ENCODE results near the gene SKIDA1.
"Not testable (repeated sequence)": the region's sequence is repeated elsewhere in the genome, so short reads cannot be mapped to it uniquely, and the experiment has no call there.

Gene SKIDA1

DNA sequence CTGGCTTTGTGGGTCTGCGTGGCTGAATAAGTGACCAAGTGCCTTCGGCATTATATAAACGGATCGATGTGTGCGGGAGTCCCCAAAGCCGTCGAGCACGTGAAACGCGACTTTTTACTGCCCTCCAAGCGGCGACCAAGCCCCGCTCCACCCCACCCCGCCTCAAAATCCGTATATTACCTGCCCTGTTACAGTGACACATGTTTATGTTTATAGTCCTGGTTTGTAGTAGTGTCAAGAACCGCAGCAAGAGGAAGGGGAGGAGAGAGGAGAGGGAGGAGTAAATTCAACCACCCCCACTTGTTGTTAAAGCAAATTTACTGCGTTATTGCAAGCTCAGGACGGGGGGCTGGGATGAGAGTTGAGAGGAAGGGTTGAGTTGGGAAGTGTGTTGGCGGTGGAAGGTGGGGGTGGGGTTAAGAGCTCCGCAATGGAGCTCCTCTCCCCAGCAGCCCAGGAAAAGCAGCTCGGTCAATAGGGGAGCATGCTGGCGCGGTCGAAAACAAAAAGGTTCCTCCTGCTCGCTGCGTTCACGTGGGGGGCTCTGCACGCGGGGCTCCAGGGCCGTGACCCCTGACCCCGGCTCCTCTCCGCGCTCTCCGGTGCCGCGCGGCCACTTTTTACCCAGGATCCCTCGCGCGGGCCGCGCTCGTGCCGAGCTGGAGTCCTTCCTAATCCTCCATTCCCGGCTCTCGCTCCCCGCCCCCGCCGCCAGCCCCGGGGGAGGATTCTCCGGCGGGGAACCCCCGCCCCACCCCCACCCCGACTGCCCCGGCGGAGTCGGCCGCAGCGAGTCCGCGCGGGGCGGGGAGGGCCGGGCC lies at the start of gene SKIDA1:
SKIDA1 (minus strand) TSS at position 316 of the 821 bp plus-strand sequence. CDS start 7,860 bp downstream, outside the sequence.
- TF ChIP-seq, protein P1, sequence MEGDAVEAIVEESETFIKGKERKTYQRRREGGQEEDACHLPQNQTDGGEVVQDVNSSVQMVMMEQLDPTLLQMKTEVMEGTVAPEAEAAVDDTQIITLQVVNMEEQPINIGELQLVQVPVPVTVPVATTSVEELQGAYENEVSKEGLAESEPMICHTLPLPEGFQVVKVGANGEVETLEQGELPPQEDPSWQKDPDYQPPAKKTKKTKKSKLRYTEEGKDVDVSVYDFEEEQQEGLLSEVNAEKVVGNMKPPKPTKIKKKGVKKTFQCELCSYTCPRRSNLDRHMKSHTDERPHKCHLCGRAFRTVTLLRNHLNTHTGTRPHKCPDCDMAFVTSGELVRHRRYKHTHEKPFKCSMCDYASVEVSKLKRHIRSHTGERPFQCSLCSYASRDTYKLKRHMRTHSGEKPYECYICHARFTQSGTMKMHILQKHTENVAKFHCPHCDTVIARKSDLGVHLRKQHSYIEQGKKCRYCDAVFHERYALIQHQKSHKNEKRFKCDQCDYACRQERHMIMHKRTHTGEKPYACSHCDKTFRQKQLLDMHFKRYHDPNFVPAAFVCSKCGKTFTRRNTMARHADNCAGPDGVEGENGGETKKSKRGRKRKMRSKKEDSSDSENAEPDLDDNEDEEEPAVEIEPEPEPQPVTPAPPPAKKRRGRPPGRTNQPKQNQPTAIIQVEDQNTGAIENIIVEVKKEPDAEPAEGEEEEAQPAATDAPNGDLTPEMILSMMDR (IDR thresholded peaks at IDR 0.05; ENCODE audit: low read length) = no peak
- no peak for TF ChIP-seq EZH2 (IDR thresholded peaks at IDR 0.05; ENCODE audit: borderline replicate concordance, low read length)
- Histone ChIP-seq H3K79me2 (ENCODE audit: insufficient read depth, low read length) (no peaks in the 10 kb centered on the region), H3K9me3 (ENCODE audit: low read length) (no peaks in the 10 kb centered on the region), H3K4me2 (ENCODE audit: low read length) (peak within 1 kb of the TSS; percentile 75), H2AFZ (ENCODE audit: low read length) (peak within 1 kb of the TSS; percentile 87), H3K36me3 (ENCODE audit: insufficient read depth, low read length) (no peaks in the 10 kb centered on the region), H3K4me3 (ENCODE audit: low read depth, low read length, poor library complexity, severe bottlenecking) (peak within 1 kb of the TSS; percentile 62), H3F3A (ENCODE audit: insufficient read depth, low read length) (0 out of 2 replicates have a peak, but pooled peaks cover 2% of the 10 kb centered on the region), H3K9me2 (ENCODE audit: low read depth, low read length) (no peaks in the 10 kb centered on the region), H3K4me1 (ENCODE audit: insufficient read depth, low read length, severe bottlenecking) (peaks cover 39% of the 10 kb centered on the region), H4K20me1 (ENCODE audit: insufficient read depth, low read length) (no peaks in the 10 kb centered on the region), H3K27me3 (ENCODE audit: insufficient read depth, low read length) (no peaks in the 10 kb centered on the region), H3K27ac (ENCODE audit: low read depth, low read length, poor library complexity, severe bottlenecking) (peak within 1 kb of the TSS; percentile 18), H3K9ac (ENCODE audit: low read length) (peak within 1 kb of the TSS; percentile 65)

- H3K4me2 ChIP-seq (ENCODE audit: low read length); H3K4me3 ChIP-seq (ENCODE audit: low read depth, low read length, poor library complexity, severe bottlenecking); H3K27me3 ChIP-seq (ENCODE audit: insufficient read depth, low read length); H3K9me3 ChIP-seq (ENCODE audit: low read length); H3K9ac ChIP-seq (ENCODE audit: low read length); H2AFZ ChIP-seq (ENCODE audit: low read length); H3F3A ChIP-seq (ENCODE audit: insufficient read depth, low read length); H3K9me2 ChIP-seq (ENCODE audit: low read depth, low read length); H3K27ac ChIP-seq (ENCODE audit: low read depth, low read length, poor library complexity, severe bottlenecking); H4K20me1 ChIP-seq (ENCODE audit: insufficient read depth, low read length): not testable (repeated sequence)
- Histone ChIP-seq H3K4me1 (ENCODE audit: insufficient read depth, low read length, severe bottlenecking) (peaks cover 16% of the 10 kb centered on the region), H3K79me2 (ENCODE audit: insufficient read depth, low read length) (peaks cover 69% of the 10 kb centered on the region), H3K36me3 (ENCODE audit: insufficient read depth, low read length) (peaks cover 21% of the 10 kb centered on the region; the same call in 1 of the 2 replicates)
These were observed 49.0 kb upstream of the SKIDA1 start for GRCh38 chr10:21574514-21574913.

GRCh38 chr10:21572578-21572977 lies 47.1 kb upstream of the SKIDA1 start:
- no peak overlapping the region for H3K27ac ChIP-seq (ENCODE audit: low read depth, low read length, poor library complexity, severe bottlenecking)

More at GRCh38 chr10:21572578-21572977, 47.1 kb upstream of the SKIDA1 start:
- Histone ChIP-seq H3K4me2 (ENCODE audit: low read length) (no peak overlapping the region), H3K4me1 (ENCODE audit: insufficient read depth, low read length, severe bottlenecking) (peaks cover 10% of the 10 kb centered on the region), H3K4me3 (ENCODE audit: low read depth, low read length, poor library complexity, severe bottlenecking) (no peak overlapping the region), H4K20me1 (ENCODE audit: insufficient read depth, low read length) (0 out of 2 replicates have a peak, but pooled peaks cover 2% of the 10 kb centered on the region), H3K9ac (ENCODE audit: low read length) (no peak overlapping the region), H3K36me3 (ENCODE audit: insufficient read depth, low read length) (0 out of 2 replicates have a peak, but pooled peaks cover 17% of the 10 kb centered on the region), H3K9me2 (ENCODE audit: low read depth, low read length) (no peaks in the 10 kb centered on the region), H3F3A (ENCODE audit: insufficient read depth, low read length) (no peaks in the 10 kb centered on the region), H3K9me3 (ENCODE audit: low read length) (no peaks in the 10 kb centered on the region), H3K79me2 (ENCODE audit: insufficient read depth, low read length) (peaks cover 67% of the 10 kb centered on the region), H2AFZ (ENCODE audit: low read length) (no peak overlapping the region), H3K27me3 (ENCODE audit: insufficient read depth, low read length) (no peaks in the 10 kb centered on the region)
- TF ChIP-seq EZH2 (IDR thresholded peaks at IDR 0.05; ENCODE audit: borderline replicate concordance, low read length) = no peak
- TF ChIP-seq, protein P1 (IDR thresholded peaks at IDR 0.05; ENCODE audit: low read length) = no peak
